Transverse colon (tissue), 4 donors: Measurements from ENCODE around the gene TMEM239.

Experiments used
- CTCF ChIP-seq, 5 experiments: fragments of 200-600 bp in 3 of 5; fragments of 450-650 bp in 2 of 5; sonication (generic) in 3 of 5; IDR thresholded peaks; 1 replicate in 2 of 5; 2 replicates in 3 of 5; pipeline ENCODE4 v1.5.1; 2016 to 2017; ENCODE audit warnings: antibody characterized with exemption in 5 of 5, inconsistent platforms in 3 of 5, mild to moderate bottlenecking in 2 of 5, moderate library complexity in 1 of 5
- EP300 ChIP-seq: sonication (generic); formaldehyde crosslinking; IDR thresholded peaks from one replicate; pipeline ENCODE4 v1.6.1; 2017; ENCODE audit warnings: antibody characterized with exemption, low read depth
- POLR2A ChIP-seq: fragments of 450-650 bp; IDR thresholded peaks from one replicate; pipeline ENCODE4 v1.6.1; 2016; ENCODE audit warnings: antibody characterized with exemption, mild to moderate bottlenecking, moderate library complexity
- POLR2AphosphoS5 ChIP-seq, 3 donors: sonication (generic); formaldehyde crosslinking; IDR thresholded peaks; one replicate each; pipeline ENCODE4 v1.6.1; 2016; ENCODE audit warnings: antibody characterized with exemption in 3 of 3

DNA sequence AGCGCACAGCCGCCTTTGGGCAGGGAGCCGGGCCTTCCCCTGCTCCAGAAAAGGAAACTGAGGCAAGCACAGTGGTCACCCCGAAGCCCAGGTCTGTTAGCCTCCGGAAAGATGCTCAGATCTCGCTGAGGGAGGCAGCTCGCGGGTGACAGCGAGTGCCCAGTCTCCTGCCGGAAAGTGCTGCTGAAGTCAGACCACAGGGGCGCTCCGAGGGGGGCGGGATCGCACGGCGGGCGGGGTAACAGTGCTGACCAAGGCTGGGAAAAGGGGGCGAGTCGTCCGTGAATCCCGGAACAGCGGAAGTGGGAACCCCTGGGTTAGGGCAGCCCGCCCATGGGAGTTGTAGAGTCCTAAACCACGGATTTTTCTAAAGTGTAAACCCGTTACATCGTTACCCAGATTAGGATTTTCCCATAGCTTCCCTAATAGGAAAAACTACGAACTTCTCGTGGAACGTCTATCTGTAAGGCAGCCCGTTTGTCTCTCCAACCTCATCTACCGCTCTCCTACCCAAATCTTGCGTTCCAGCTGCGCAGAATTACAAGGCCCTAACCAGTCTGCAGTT lies 24.9 kb downstream of the TMEM239 start:
- TF ChIP-seq CTCF (IDR thresholded peaks at IDR 0.05) (no peak), EP300 (no peak), POLR2A (no peak), POLR2AphosphoS5 (IDR thresholded peaks at IDR 0.05) (no peak)
